ENCODE results near the gene RASSF5. TPM values are rescaled to one million over a fixed set of nuclear protein-coding genes. Genes with fewer than 3 reads are reported as not detected.
"Not testable (repeated sequence)": the region's sequence is repeated elsewhere in the genome, so short reads cannot be mapped to it uniquely, and the experiment has no call there.

The RASSF5 gene
- polyA plus RNA-seq, 1 of the 3 experiments (the other 2 are of a cell fraction): 2.2 TPM

DNA sequence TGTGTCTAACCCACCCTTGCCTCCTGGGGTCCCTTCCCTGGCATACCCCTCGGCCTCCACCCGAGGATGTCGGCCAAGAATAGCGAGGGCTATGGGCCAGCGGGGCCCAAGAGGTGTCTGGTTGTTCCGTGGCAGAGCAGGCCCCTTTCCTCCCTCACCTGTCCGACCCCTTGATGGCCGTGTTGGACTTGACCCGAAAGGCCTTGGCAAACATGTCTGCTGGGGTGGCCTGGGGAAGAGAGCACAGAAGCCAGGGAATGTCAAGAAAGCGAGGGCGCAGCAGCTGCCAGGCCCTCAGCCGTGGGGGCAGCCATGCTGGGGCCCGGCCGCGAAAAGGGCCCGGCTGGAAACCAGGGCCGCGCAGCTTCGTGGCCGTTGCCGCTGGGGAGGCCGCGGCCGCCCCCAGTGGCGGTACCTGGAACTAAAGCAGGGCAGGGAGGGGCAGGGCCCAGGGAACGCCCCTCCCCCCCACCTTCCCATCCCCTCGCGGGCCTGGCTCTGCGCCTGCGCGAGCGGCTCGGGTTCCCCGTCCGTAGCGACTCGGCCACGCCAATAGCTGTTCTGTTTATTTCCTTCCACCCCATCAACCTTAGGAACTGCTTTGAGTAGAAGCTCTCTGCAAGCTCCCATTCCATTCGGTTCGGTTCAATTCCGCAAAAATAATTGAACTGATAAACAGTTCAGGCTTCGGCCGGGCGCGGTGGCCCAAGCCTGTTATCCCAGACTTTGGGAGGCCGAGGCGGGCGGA lies 105.0 kb downstream of the RASSF5 start, which contains the start of gene EIF2D (continued):
- peak; percentile 91 for TF ChIP-seq POLR2AphosphoS5 (IDR thresholded peaks at IDR 0.05; ENCODE audit: low read depth, low read length)
- 0 out of 2 replicates have a peak, but pooled peaks have one; percentile 18 for TF ChIP-seq FOXM1 (IDR thresholded peaks at IDR 0.05; ENCODE audit: low read depth)
- TF ChIP-seq, protein P1, sequence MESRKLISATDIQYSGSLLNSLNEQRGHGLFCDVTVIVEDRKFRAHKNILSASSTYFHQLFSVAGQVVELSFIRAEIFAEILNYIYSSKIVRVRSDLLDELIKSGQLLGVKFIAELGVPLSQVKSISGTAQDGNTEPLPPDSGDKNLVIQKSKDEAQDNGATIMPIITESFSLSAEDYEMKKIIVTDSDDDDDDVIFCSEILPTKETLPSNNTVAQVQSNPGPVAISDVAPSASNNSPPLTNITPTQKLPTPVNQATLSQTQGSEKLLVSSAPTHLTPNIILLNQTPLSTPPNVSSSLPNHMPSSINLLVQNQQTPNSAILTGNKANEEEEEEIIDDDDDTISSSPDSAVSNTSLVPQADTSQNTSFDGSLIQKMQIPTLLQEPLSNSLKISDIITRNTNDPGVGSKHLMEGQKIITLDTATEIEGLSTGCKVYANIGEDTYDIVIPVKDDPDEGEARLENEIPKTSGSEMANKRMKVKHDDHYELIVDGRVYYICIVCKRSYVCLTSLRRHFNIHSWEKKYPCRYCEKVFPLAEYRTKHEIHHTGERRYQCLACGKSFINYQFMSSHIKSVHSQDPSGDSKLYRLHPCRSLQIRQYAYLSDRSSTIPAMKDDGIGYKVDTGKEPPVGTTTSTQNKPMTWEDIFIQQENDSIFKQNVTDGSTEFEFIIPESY (IDR thresholded peaks at IDR 0.05; ENCODE audit: borderline replicate concordance, low read depth): no peak; the same call in 1 of the 2 replicates
- TF ChIP-seq, protein P2, sequence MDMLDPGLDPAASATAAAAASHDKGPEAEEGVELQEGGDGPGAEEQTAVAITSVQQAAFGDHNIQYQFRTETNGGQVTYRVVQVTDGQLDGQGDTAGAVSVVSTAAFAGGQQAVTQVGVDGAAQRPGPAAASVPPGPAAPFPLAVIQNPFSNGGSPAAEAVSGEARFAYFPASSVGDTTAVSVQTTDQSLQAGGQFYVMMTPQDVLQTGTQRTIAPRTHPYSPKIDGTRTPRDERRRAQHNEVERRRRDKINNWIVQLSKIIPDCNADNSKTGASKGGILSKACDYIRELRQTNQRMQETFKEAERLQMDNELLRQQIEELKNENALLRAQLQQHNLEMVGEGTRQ (IDR thresholded peaks at IDR 0.05; ENCODE audit: borderline replicate concordance, low read depth, low read length): no peak
- 0 out of 2 replicates have a peak, but pooled peaks have one; percentile 20 for TF ChIP-seq RFX5 (IDR thresholded peaks at IDR 0.05; ENCODE audit: low read length)
- no peak; the same call in 1 of the 2 replicates for TF ChIP-seq FOSL2 (IDR thresholded peaks at IDR 0.05; ENCODE audit: borderline replicate concordance, low read depth)
- no peak for TF ChIP-seq JUND (IDR thresholded peaks at IDR 0.05)
- TF ChIP-seq CHD2 (IDR thresholded peaks at IDR 0.05; ENCODE audit: low read length, partially characterized antibody): peak; percentile 94
- TF ChIP-seq, protein P3, sequence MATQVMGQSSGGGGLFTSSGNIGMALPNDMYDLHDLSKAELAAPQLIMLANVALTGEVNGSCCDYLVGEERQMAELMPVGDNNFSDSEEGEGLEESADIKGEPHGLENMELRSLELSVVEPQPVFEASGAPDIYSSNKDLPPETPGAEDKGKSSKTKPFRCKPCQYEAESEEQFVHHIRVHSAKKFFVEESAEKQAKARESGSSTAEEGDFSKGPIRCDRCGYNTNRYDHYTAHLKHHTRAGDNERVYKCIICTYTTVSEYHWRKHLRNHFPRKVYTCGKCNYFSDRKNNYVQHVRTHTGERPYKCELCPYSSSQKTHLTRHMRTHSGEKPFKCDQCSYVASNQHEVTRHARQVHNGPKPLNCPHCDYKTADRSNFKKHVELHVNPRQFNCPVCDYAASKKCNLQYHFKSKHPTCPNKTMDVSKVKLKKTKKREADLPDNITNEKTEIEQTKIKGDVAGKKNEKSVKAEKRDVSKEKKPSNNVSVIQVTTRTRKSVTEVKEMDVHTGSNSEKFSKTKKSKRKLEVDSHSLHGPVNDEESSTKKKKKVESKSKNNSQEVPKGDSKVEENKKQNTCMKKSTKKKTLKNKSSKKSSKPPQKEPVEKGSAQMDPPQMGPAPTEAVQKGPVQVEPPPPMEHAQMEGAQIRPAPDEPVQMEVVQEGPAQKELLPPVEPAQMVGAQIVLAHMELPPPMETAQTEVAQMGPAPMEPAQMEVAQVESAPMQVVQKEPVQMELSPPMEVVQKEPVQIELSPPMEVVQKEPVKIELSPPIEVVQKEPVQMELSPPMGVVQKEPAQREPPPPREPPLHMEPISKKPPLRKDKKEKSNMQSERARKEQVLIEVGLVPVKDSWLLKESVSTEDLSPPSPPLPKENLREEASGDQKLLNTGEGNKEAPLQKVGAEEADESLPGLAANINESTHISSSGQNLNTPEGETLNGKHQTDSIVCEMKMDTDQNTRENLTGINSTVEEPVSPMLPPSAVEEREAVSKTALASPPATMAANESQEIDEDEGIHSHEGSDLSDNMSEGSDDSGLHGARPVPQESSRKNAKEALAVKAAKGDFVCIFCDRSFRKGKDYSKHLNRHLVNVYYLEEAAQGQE (IDR thresholded peaks at IDR 0.05; ENCODE audit: low read depth, low read length): peak; percentile 72; the same call in 1 of the 2 replicates
- TF ChIP-seq IRF3 (IDR thresholded peaks at IDR 0.05; ENCODE audit: low read depth, low read length): no peak
- no peak for TF ChIP-seq EZH2phosphoT487 (IDR thresholded peaks at IDR 0.05; ENCODE audit: borderline replicate concordance, low read depth)
- 0 out of 2 replicates have a peak, but pooled peaks have one; percentile 46 for TF ChIP-seq TEAD4 (IDR thresholded peaks at IDR 0.05; ENCODE audit: borderline replicate concordance, insufficient read depth)
- peak; percentile 93; the same call in 1 of the 2 replicates for TF ChIP-seq SIN3A (IDR thresholded peaks at IDR 0.05; ENCODE audit: borderline replicate concordance, low read depth, low read length)
- no peak for TF ChIP-seq MEF2A (IDR thresholded peaks at IDR 0.05; ENCODE audit: borderline replicate concordance, low read depth)
- TF ChIP-seq, protein P4, sequence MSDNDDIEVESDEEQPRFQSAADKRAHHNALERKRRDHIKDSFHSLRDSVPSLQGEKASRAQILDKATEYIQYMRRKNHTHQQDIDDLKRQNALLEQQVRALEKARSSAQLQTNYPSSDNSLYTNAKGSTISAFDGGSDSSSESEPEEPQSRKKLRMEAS (IDR thresholded peaks at IDR 0.05; ENCODE audit: low read depth): peak; percentile 85
- peak; percentile 99 for TF ChIP-seq YY1 (IDR thresholded peaks at IDR 0.05; ENCODE audit: low read depth)

DNA sequence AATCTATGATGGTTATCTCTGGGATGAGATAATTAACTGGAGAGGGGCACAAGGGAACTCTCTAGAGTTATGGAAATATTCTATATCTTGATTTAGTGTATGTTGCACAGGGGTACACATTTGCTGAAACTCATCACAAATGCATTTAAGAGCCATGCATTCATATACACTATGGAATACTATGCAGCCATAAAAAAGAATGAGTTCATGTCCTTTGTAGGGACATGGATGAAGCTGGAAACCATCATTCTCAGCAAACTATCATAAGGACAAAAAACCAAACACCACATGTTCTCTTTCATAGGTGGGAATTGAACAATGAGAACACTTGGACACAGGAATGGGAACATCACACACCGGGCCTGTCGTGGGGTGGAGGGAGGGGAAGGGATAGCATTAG lies 119.1 kb downstream of the RASSF5 start:
- H3K27me3 ChIP-seq (ENCODE audit: insufficient read depth); H3K27ac ChIP-seq (ENCODE audit: low read depth in 2 of 2, low read length in 1 of 2); H3K9me2 ChIP-seq; H3K4me1 ChIP-seq (ENCODE audit: control insufficient read depth in 1 of 2, insufficient read depth in 2 of 2, low read depth in 1 of 2, low read length in 1 of 2); H2AFZ ChIP-seq (ENCODE audit: low read depth); H4K20me1 ChIP-seq (ENCODE audit: insufficient read depth); H3F3A ChIP-seq (replicated peaks; ENCODE audit: insufficient read depth); DNase-seq; H3K4me3 ChIP-seq (ENCODE audit: low read depth in 2 of 2, low read length in 1 of 2); H3K9me3 ChIP-seq; H3K4me2 ChIP-seq; H3K36me3 ChIP-seq (replicated peaks in 1 of 2; ENCODE audit: control insufficient read depth in 1 of 2, insufficient read depth in 2 of 2, low read length in 1 of 2); POLR2A ChIA-PET; H3K9ac ChIP-seq; H3K79me2 ChIP-seq (ENCODE audit: insufficient read depth): not testable (repeated sequence)
- 80% methylated on average over 2 of the region's 2 CpGs for WGBS (ENCODE audit: low lambda C conversion rate)
- CTCF ChIA-PET: interaction anchor here (0.7 to 17.3 kb wide), 4 partner anchors 9 to 47 kb away, joined by 3 to 450 read pairs (median 12); partner anchors contain the start of genes DYRK3 and EIF2D
